K562 (cell line): Measurements from ENCODE around the gene FASN. TPM values are rescaled to one million over a fixed set of nuclear protein-coding genes. Genes with fewer than 3 reads are reported as not detected.

Source experiments
- ATF7 ChIP-seq: fragments of 450-650 bp; IDR thresholded peaks from 2 replicates; pipeline ENCODE4 v1.7.1; 2014; ENCODE audit warnings: mild to moderate bottlenecking, moderate library complexity
- GATA2 ChIP-seq: sonication (generic); formaldehyde crosslinking; IDR thresholded peaks from 2 replicates; pipeline ENCODE4 v1.4.0; 2020; ENCODE audit warnings: mild to moderate bottlenecking, missing genetic modification reagents
- KAT7 ChIP-seq: sonication (generic); formaldehyde crosslinking; IDR thresholded peaks from 2 replicates; pipeline ENCODE4 v1.8.0; 2022; ENCODE audit warnings: missing genetic modification reagents, mild to moderate bottlenecking, borderline replicate concordance
- NCOA4 ChIP-seq: fragments of 450-650 bp; IDR thresholded peaks from 2 replicates; pipeline ENCODE4 v1.6.1; 2018; ENCODE audit warnings: mild to moderate bottlenecking; ENCODE audit not compliant: partially characterized antibody
- NR1H2 ChIP-seq: sonication (generic); formaldehyde crosslinking; IDR thresholded peaks from 2 replicates; pipeline ENCODE4 v1.4.0; 2020; ENCODE audit warnings: mild to moderate bottlenecking, missing genetic modification reagents
- RCOR1 ChIP-seq, 2 experiments: IDR thresholded peaks; 2 replicates each; pipeline ENCODE4 v1.6.1; 2012; ENCODE audit warnings: low read depth in 2 of 2, low read length in 2 of 2, borderline replicate concordance in 1 of 2, improper control_type of control experiment in 1 of 2
- TGIF2 ChIP-seq: sonication (generic); formaldehyde crosslinking; IDR thresholded peaks from 2 replicates; pipeline ENCODE4 v1.8.1; 2022; ENCODE audit warnings: mild to moderate bottlenecking, missing genetic modification reagents, moderate library complexity
- polyA plus RNA-seq, 8 experiments: library from polyadenylated mRNA; depleted of rRNA in 4 of 8; stranded (reverse) in 5 of 8; unstranded in 3 of 8; fragments of >200 nt; fragmentation: Nextera tagmentation in 2 of 8; fragmentation: Illumina TruSeq in 1 of 8; extraction: Ambion mirVana in 2 of 8; extraction: Trizol in 1 of 8; gene quantifications; 2 replicates each; pipeline versions ENCODE4 v1.2.1 to v1.2.3, GENCODE V29; 2011 to 2014; ENCODE audit warnings: inconsistent platforms in 1 of 8, missing spikeins in 1 of 8
- total RNA-seq, 7 experiments: library from RNA; depleted of rRNA in 6 of 7; stranded (reverse); fragments of >200 nt in 6 of 7; fragmentation: Illumina TruSeq in 2 of 7; extraction: Trizol in 2 of 7; gene quantifications; 2 replicates each; pipeline versions ENCODE4 v1.2.1 to v1.2.3, GENCODE V29; 2011 to 2021; ENCODE audit warnings: low replicate concordance in 1 of 7
- TF ChIP-seq, protein P1 (sequence below): fragments of 450-650 bp; IDR thresholded peaks from 2 replicates; pipeline ENCODE4 v1.6.1; 2016; ENCODE audit warnings: low read depth, mild to moderate bottlenecking, moderate library complexity
- TF ChIP-seq, protein P2 (sequence below): fragments of 450-650 bp; formaldehyde crosslinking; IDR thresholded peaks from 2 replicates; pipeline ENCODE4 v1.4.0; 2022; ENCODE audit warnings: mild to moderate bottlenecking, moderate library complexity
- TF ChIP-seq, protein P3 (sequence below): fragments of 450-650 bp; formaldehyde crosslinking; IDR thresholded peaks from 2 replicates; pipeline ENCODE4 v1.4.0; 2022; ENCODE audit warnings: missing genetic modification characterization

The FASN gene
- total and polyA plus RNA-seq, 9 of the 15 experiments (the other 6 are each of a cell fraction or from before 2014, with no cell fraction given), result 0.15 to 663 (median 49.9) TPM

DNA sequence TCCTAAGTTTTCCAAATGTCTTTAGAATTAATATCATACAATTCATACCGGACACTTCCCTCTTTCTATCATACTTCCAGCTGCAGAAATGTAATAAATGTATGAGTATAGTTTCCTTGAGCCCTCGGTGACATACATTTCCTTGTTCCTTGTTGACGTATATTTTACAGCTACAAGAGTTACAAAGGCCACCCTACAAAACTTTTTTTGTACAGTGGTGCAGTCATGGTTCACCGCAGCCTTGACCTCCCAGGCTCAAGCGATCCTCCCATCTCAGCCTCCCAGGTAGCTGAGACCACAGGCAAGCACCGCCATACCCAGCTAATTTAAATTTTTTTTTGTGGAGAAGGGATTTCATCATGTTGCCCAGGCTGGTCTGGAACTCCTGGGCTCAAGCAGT is 25.2 kb downstream of the FASN start (continued):
- TF ChIP-seq TGIF2 (CRISPR knock-in tag), result no peak
- TF ChIP-seq KAT7 (CRISPR knock-in tag), result no peak
- TF ChIP-seq GATA2 (CRISPR knock-in tag), result no peak
- no peak for TF ChIP-seq NR1H2
- TF ChIP-seq, protein P1, sequence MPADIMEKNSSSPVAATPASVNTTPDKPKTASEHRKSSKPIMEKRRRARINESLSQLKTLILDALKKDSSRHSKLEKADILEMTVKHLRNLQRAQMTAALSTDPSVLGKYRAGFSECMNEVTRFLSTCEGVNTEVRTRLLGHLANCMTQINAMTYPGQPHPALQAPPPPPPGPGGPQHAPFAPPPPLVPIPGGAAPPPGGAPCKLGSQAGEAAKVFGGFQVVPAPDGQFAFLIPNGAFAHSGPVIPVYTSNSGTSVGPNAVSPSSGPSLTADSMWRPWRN, result no peak
- TF ChIP-seq, protein P2, sequence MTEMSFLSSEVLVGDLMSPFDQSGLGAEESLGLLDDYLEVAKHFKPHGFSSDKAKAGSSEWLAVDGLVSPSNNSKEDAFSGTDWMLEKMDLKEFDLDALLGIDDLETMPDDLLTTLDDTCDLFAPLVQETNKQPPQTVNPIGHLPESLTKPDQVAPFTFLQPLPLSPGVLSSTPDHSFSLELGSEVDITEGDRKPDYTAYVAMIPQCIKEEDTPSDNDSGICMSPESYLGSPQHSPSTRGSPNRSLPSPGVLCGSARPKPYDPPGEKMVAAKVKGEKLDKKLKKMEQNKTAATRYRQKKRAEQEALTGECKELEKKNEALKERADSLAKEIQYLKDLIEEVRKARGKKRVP (CRISPR knock-in tag), result no peak
- TF ChIP-seq RCOR1 (IDR thresholded peaks at IDR 0.05; ENCODE audit: borderline replicate concordance in 1 of 2, low read depth in 2 of 2, low read length in 2 of 2), result no peak
- TF ChIP-seq NCOA4, result no peak
- TF ChIP-seq ATF7, result no peak
- TF ChIP-seq, protein P3, sequence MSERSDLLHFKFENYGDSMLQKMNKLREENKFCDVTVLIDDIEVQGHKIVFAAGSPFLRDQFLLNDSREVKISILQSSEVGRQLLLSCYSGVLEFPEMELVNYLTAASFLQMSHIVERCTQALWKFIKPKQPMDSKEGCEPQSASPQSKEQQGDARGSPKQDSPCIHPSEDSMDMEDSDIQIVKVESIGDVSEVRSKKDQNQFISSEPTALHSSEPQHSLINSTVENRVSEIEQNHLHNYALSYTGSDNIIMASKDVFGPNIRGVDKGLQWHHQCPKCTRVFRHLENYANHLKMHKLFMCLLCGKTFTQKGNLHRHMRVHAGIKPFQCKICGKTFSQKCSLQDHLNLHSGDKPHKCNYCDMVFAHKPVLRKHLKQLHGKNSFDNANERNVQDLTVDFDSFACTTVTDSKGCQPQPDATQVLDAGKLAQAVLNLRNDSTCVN (CRISPR knock-in tag), result no peak
